Activated CD8-positive, alpha-beta memory T cell treated with anti-CD3 and anti-CD28 coated beads for 48 hours (primary cell): Measurements from ENCODE around the gene LY6G6F.

ENCODE experiments used
- DNase-seq, 3 experiments: peaks; one replicate each; pipeline ENCODE4 v3.0.0-alpha.2; 2020; ENCODE audit warnings: low read depth in 2 of 3, low spot score in 2 of 3

The LY6G6F gene

GRCh38 chr6:31737315-31737990 is 30.8 kb downstream of the LY6G6F start:
- no peak for DNase-seq

- DNase-seq: no peak
Measured at GRCh38 chr6:31737991-31738979, 31.6 kb downstream of the LY6G6F start.

GRCh38 chr6:31739639-31740396 is 33.2 kb downstream of the LY6G6F start, which contains the start of gene MSH5:
MSH5 (plus strand) TSS chr6:31740005; CDS start chr6:31740467, 462 bp downstream.
- peak; percentile 86 to 96 (median 89) for DNase-seq

- no peak for DNase-seq
Measured at GRCh38 chr6:31740397-31741223, 33.9 kb downstream of the LY6G6F start.

GRCh38 chr6:31741815-31742214 is 35.1 kb downstream of the LY6G6F start:
- DNase-seq: no peak

- DNase-seq: no peak
Measured at GRCh38 chr6:31742894-31743293, 36.2 kb downstream of the LY6G6F start.

- DNase-seq: no peak
Measured at GRCh38 chr6:31744422-31744821, 37.8 kb downstream of the LY6G6F start.

- DNase-seq: no peak
Measured at GRCh38 chr6:31749301-31750036, 42.8 kb downstream of the LY6G6F start.

GRCh38 chr6:31750411-31751022 is 43.9 kb downstream of the LY6G6F start:
- DNase-seq: no peak

GRCh38 chr6:31752739-31753319 is 46.2 kb downstream of the LY6G6F start:
- no peak for DNase-seq

- no peak for DNase-seq
Measured at GRCh38 chr6:31758281-31758680, 51.6 kb downstream of the LY6G6F start.
